GM18505 (cell line): ENCODE data around the gene FAM174C.
"Not testable (repeated sequence)": the region's sequence is repeated elsewhere in the genome, so short reads cannot be mapped to it uniquely, and the experiment has no call there.

ENCODE experiments used
- ATAC-seq: cut with Tn5 transposase; IDR thresholded peaks from one replicate; pipeline ENCODE4 v1.9.1; 2021; ENCODE audit not compliant: unreplicated experiment
- POLR2A ChIP-seq: IDR thresholded peaks from 4 replicates; pipeline ENCODE4 v1.6.1; 2011; ENCODE audit warnings: borderline replicate concordance; ENCODE audit not compliant: insufficient read depth, insufficient read length; ENCODE audit errors: extremely low read depth

The FAM174C gene

DNA sequence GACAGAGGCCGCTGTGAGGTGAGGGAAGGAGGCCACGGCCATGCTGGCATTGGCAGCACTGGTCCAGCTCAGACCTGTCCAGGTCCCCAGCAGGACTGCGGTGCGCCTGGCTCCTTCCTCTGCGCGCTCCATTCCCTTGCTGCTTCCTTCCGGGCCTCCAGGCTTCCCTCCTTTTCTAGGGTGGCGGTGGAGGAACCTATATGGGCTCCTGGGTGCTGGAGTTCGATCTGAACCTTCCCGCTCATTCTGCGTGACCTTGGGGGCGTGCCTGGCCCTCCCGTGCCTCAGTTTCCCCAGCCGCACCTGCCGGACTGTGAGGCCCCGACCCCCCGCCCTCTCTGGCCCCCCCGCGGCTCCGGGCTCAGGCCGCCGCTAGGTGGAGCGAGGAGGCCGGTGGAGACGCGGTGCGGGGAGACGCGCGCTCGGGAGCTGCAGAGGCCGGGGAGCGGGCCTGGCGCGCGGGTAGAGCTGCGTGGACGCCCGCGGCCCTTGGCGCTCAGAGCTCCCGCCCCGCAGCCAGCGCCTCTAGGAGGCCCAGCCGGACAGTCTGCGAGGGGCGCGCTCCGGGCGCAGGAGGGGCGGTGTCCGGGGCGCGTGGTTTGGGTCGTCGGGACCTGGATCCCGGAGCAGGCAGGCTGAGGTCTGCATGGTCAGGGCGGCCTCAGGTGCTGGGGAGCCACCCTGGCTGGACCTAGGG, 40.3 kb downstream of the FAM174C start:
- no peak for ATAC-seq
- no peak for TF ChIP-seq POLR2A

DNA sequence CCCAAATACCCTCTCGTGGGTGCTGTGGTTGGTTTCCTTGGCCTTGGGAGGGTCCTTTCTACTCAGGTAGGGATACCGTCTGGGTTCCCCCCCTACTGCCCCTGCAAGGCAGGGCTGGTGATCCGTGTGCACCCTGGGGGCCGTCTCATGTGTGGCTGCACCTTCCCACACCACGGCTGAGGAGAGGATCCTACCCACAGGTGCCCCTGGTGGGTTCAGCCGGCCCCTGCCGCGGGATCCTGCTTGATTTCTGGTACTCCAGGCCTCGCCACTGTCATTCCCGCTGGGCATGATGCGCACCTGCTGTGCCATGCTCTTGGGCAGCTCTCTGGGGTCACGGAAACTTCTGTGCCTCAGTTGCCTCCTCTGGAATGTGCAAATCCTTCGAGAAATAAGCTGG, 41.1 kb downstream of the FAM174C start:
- ATAC-seq = no peak
- no peak for TF ChIP-seq POLR2A

DNA sequence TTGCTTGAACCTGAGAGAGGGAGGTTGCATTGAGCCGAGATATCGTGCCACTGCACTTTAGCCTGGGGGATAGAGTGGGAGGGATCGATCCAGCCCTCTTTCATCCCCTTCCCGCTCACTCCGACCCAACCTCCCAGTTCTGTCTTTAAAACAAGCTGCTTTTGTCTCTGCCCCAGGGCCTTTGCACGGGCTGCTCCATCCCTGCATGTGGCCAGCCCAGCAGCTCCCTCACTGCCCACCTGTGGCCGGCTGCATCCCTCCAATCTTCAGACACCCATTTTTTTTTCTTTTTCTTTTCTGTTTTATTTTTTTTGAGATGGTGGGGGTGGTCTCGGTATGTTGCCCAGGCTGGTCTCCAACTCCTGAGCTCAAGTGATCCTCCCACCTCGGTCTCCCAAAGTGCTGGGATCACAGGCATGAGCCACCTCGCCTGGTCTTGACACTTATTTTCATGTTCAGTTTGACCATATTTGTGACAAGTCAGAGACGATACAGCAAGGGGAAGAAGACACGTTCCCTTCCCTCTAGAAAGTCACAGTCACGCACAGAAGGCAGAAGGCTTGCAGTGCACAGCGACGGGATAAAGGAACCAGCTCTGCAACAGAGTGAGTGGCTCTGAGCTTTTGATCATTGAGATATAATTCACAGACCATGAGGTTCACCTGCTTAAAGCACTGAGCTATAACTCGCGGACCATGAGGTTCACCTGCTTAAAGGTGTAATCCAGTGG, 42.1 kb downstream of the FAM174C start:
- ATAC-seq = no peak
- TF ChIP-seq POLR2A = no peak

DNA sequence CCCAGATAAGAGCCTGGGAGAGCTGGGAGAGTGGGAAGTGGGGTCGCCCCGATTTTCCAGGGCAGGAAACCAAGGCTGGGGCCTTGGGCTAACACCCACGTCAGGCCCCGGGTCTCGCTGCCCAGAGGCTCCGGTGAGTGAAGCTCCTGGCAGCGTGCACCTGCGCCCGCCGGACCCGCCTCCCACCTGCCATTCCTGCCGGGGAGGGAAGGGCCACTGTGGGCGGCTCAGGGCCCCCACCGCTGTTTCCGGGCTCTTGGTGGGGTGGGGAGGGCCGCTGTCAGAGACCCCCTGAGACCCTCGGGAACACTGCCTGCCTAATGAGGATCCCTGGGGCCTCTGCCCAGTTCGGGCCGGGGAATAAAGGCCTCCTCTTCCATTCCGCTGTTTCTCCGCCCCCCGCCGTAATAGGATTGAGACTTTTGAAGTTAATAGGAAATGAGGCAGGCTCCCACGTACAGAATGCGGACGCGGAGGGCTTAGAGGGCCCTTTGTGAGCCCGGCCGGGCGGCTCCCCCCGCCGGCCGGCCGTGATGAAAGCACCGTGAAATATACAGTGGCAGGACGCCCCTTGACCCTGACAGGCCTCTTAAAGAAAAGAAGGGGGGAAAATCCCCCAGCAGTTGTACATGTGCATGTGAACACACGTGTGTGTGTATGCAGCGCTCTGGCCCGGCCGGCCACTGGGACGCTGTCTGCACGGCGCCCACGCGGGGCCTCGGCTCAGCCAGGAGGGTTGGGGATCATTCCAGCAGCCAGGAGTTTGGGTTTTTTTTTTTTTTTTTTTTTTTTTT, 43.5 kb downstream of the FAM174C start:
- no peak for ATAC-seq
- no peak for TF ChIP-seq POLR2A

DNA sequence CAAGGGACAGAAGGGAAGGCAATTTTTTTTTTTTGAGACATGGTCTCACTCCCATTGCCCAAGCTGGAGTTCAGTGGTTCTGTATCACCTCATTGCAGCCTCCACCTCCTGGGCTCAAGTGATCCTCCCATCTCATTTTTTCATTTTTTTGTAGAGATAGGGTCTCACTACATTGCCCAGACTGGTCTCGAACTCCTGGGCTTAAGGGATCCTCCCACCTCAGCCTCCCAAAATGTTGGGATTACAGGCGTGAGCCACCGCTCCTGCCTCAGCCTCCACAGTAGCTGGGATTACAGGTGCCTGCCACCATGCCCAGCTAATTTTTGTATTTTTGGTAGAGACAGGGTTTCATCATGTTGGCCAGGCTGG, 44.9 kb downstream of the FAM174C start:
- ATAC-seq = not testable (repeated sequence)

DNA sequence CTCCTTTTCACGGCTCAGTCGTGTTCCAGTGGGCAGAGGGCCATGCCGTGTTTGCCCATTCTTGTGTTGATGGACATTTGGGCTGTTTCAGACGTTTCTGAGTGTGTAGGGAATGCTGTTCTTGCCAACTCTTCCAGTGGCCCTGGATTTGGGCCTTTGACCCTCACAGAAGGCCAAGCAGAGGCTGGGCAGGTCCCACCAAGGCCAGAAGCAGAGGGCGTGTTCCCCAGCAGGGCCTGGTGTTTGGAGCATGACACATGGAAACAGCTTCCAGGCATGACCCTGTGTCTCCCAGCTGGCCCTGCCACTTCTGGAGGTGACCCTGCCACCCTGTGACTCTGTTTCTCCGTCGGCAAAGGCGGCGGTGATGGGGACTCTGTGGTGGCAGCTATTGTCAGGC, 46.2 kb downstream of the FAM174C start:
- ATAC-seq = no peak

DNA sequence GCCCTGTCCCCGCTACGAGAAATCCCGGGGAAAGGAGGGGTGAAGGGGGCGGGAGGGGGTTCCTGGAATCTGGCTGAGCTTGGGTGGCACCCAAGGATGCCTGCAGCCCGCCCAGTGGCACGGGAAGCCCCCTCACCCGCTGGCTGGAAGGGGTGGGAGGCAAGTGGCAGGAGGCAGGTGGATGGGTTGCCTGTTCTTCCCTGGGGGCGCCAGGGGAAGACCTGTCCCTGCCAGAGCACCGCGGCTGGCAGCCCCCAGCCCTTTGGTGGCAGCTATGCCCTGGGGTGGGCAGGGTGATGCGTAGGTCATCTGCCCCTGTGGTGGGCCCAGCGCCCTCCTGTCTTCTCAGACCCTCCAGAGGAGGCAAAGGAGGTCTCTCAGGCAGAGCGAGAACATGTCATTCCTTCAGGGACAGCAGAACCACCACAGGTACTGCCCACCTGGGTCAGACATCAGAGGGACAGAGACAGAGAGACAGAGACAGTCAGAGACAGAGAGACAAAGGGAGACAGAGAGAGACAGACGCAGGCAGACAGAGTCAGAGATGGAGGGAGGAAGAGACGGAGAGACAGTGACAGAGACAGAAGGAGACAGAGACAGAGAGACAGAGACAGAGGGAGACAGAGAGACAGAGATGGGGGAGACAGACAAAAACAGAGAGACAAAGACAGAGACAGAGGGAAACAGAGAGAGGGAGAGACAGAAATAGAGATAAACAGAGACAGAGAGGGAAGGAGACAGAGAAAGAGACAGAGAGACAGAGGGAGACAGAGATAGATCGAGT, 47.1 kb downstream of the FAM174C start:
- ATAC-seq = no peak
- no peak for TF ChIP-seq POLR2A

More for the DNA sequence above, 46.2 kb downstream of the FAM174C start:
- TF ChIP-seq POLR2A = no peak

DNA sequence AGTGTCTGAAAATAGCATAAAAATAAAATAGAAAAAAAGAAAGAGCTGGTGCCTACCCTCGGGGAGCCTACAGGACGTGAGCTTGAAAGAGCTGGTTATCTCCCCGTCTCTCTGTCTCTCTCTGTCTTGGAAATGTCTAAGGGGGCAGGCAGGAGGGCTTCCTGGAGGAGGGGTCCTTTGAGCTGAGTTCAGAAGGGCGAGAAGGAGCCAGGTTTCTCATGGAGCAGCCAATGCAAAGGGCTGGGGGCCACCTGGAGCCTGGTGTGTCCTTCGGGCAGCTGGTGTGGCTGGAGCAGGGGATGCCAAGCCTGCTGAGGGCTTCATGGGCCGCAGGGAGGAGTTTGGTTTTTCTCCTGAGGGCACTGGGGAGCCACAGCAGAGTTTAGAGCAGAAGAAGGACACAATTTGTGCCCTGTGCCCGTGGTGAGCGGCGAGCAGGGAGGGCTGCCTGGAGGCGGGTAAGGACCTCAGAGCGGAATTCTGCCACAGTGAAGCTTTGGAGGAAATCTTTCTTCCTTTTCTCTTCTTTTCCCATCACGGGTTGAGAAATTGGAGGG, 49.0 kb downstream of the FAM174C start:
- TF ChIP-seq POLR2A = no peak
- ATAC-seq = no peak

DNA sequence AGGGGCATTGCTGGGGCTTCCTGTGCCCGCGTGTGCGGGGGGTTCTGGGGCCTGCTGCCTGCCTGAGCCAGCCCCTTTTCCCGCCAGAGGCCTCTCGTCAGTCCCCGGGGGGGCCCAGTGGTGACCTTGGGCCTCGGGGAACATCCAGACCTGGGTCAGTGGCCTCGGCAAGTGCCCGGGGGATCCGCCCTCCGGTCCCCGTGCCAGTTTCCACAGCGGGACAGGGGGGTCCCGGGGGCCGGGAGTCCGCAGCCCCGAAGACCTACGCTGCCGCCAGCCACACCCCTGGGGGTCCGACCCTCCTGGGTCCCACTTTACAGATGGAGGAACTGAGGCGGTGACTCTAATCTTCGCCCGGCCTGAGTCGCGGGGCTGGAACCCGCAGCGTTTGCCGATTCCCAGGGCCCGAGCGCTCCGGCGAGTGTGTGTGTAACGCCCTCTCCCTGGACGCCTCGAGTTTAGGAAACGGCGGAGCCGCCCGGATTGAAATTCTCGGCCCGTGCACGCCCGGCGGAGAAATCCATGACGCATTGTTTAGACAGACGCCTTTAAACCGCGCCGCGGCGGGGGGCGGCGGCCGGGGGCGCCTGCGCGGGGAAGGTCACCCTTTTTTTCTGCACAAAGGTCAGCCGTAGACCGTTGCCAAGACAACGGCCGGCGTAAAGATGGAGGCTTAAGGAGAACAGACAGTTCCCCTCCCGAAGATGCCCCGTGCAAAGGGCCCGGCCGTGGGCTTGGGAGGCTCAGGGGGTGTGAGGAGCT, 49.7 kb downstream of the FAM174C start:
- no peak for ATAC-seq
- no peak for TF ChIP-seq POLR2A

DNA sequence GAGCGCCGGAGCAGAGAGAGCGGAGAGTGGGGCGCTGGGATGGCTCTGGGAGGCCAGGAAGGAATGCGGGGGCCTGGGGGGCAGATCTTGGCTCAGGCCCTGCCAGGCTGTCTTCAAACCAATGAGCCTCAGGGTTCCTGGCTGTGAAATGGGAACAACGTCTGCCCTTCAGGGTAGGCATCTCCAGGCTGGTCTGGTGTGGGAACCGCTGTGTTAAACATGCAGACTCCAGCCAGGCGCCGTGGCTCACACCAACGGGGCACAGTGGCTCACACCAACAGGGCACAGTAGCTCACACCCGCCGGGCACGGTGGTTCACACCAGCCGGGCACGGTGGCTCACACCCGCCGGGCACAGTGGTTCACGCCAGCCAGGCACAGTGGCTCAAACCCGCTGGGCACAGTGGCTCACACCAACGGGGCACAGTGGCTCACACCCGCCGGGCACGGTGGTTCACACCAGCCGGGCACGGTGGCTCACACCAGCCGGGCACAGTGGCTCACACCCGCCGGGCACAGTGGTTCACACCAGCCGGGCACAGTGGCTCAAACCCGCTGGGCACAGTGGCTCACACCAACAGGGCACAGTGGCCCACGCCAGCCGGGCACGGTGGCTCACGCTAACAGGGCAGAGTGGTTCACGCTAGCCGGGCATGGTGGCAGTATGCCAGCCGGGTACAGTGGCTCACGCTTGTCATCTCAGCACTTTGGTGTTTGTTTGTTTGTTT, 50.4 kb downstream of the FAM174C start:
- ATAC-seq = no peak

DNA sequence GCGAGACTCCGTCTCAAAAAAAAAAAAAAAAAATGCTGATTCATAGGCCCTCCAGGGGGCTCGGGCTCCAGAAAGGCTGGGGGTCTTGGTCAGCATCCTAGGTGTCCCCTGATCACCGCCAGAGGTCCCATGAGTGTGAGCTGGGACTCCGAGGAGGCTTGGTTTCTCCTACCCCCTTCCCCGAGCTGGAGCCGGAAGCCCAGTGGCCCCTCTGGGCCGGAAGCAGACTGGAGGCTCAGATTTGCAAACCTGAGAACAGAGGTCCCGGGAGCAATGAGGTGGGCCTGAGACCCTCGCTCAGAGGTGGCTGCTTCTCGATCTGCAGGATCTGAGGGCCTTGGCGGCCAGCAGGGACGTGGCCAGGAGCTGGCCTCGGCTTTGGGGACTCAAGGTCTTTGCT, 51.8 kb downstream of the FAM174C start:
- no peak for TF ChIP-seq POLR2A
- no peak for ATAC-seq

More for the DNA sequence above, 50.4 kb downstream of the FAM174C start:
- no peak for TF ChIP-seq POLR2A
